Measurements from ENCODE around the gene PM20D2. TPM values are rescaled to one million over a fixed set of nuclear protein-coding genes. Genes with fewer than 3 reads are reported as not detected.

PM20D2 gene
- total and polyA plus RNA-seq, 4 donors: 3.1 to 21.5 (median 6.6) TPM

GRCh38 chr6:89187504-89187903 lies 41.6 kb downstream of the PM20D2 start:
- H3K9ac ChIP-seq (ENCODE audit: insufficient read depth in 1 of 2, low read length in 2 of 2): no peak overlapping the region
- no peaks in the 10 kb centered on the region for H3K36me3 ChIP-seq (ENCODE audit: control insufficient read depth in 4 of 4, insufficient read depth in 4 of 4, low read length in 4 of 4)
- H3K4me3 ChIP-seq: no peak overlapping the region
- H3K9me3 ChIP-seq (ENCODE audit: control insufficient read depth in 4 of 4, insufficient read depth in 3 of 4, low read length in 3 of 4): peaks cover 0 to 2% (median 0%) of the 10 kb centered on the region in 4 donors
- no peak overlapping the region for H3K27ac ChIP-seq (ENCODE audit: low read depth in 1 of 2, low read length in 1 of 2)
- no peak for TF ChIP-seq CTCF (IDR thresholded peaks at IDR 0.05; ENCODE audit: control extremely low read depth, extremely low read depth)
- 95 to 98% methylated on average over 5 of the region's 5 CpGs for WGBS, 2 donors
- peaks cover 0 to 2% (median 0%) of the 10 kb centered on the region in 5 donors for H3K4me1 ChIP-seq (ENCODE audit: control insufficient read depth in 5 of 5, insufficient read depth in 5 of 5, low read length in 5 of 5)
- DNase-seq (no peak), ATAC-seq (ENCODE audit: insufficient read depth, low FRiP score) (no peak)
- no peaks in the 10 kb centered on the region for H3K27me3 ChIP-seq (ENCODE audit: control insufficient read depth in 3 of 3, insufficient read depth in 3 of 3, low read length in 2 of 3)

- Histone ChIP-seq H3K9ac (ENCODE audit: insufficient read depth in 1 of 2, low read length in 2 of 2) (no peak overlapping the region), H3K27me3 (ENCODE audit: control insufficient read depth in 3 of 3, insufficient read depth in 3 of 3, low read length in 2 of 3) (no peaks in the 10 kb centered on the region), H3K4me3 (no peak overlapping the region), H3K36me3 (ENCODE audit: control insufficient read depth in 4 of 4, insufficient read depth in 4 of 4, low read length in 4 of 4) (no peaks in the 10 kb centered on the region), H3K27ac (ENCODE audit: low read depth in 1 of 2, low read length in 1 of 2) (no peak overlapping the region), H3K9me3 (ENCODE audit: control insufficient read depth in 4 of 4, insufficient read depth in 3 of 4, low read length in 3 of 4) (peaks cover 0 to 9% (median 5%) of the 10 kb centered on the region in 4 donors), H3K4me1 (ENCODE audit: control insufficient read depth in 5 of 5, insufficient read depth in 5 of 5, low read length in 5 of 5) (peaks cover 0 to 2% (median 0%) of the 10 kb centered on the region in 5 donors)
- ATAC-seq (ENCODE audit: insufficient read depth, low FRiP score) (no peak), DNase-seq (no peak)
- no peak for TF ChIP-seq CTCF (IDR thresholded peaks at IDR 0.05; ENCODE audit: control extremely low read depth, extremely low read depth)
- 69 to 88% methylated on average over 5 of the region's 5 CpGs for WGBS, 2 donors
Observed at GRCh38 chr6:89190741-89191140, 44.9 kb downstream of the PM20D2 start.

GRCh38 chr6:89194559-89194958 lies 48.7 kb downstream of the PM20D2 start:
- DNase-seq (no peak), ATAC-seq (ENCODE audit: insufficient read depth, low FRiP score) (no peak)
- no peaks in the 10 kb centered on the region for H3K4me1 ChIP-seq (ENCODE audit: control insufficient read depth in 5 of 5, insufficient read depth in 5 of 5, low read length in 5 of 5)
- 91 to 97% methylated on average over 1 of the region's 1 CpG for WGBS, 2 donors
- H3K9me3 ChIP-seq (ENCODE audit: control insufficient read depth in 4 of 4, insufficient read depth in 3 of 4, low read length in 3 of 4): peaks cover 0 to 9% (median 4%) of the 10 kb centered on the region in 4 donors
- H3K27me3 ChIP-seq (ENCODE audit: control insufficient read depth in 3 of 3, insufficient read depth in 3 of 3, low read length in 2 of 3): no peaks in the 10 kb centered on the region
- no peak overlapping the region for H3K27ac ChIP-seq (ENCODE audit: low read depth in 1 of 2, low read length in 1 of 2)
- no peak overlapping the region for H3K4me3 ChIP-seq
- no peaks in the 10 kb centered on the region for H3K36me3 ChIP-seq (ENCODE audit: control insufficient read depth in 4 of 4, insufficient read depth in 4 of 4, low read length in 4 of 4)
- H3K9ac ChIP-seq (ENCODE audit: insufficient read depth in 1 of 2, low read length in 2 of 2): no peak overlapping the region
- TF ChIP-seq CTCF (IDR thresholded peaks at IDR 0.05; ENCODE audit: control extremely low read depth, extremely low read depth): no peak

GRCh38 chr6:89197141-89197540 lies 51.3 kb downstream of the PM20D2 start:
- 70 to 79% methylated on average over 4 of the region's 4 CpGs for WGBS, 2 donors
- Histone ChIP-seq H3K36me3 (ENCODE audit: control insufficient read depth in 4 of 4, insufficient read depth in 4 of 4, low read length in 4 of 4) (no peaks in the 10 kb centered on the region), H3K4me3 (no peak overlapping the region), H3K9ac (ENCODE audit: insufficient read depth in 1 of 2, low read length in 2 of 2) (no peak overlapping the region), H3K27me3 (ENCODE audit: control insufficient read depth in 3 of 3, insufficient read depth in 3 of 3, low read length in 2 of 3) (no peaks in the 10 kb centered on the region), H3K27ac (ENCODE audit: low read depth in 1 of 2, low read length in 1 of 2) (no peak overlapping the region), H3K9me3 (ENCODE audit: control insufficient read depth in 4 of 4, insufficient read depth in 3 of 4, low read length in 3 of 4) (peaks cover 0 to 9% (median 4%) of the 10 kb centered on the region in 4 donors), H3K4me1 (ENCODE audit: control insufficient read depth in 5 of 5, insufficient read depth in 5 of 5, low read length in 5 of 5) (no peaks in the 10 kb centered on the region)
- ATAC-seq (ENCODE audit: insufficient read depth, low FRiP score) (no peak), DNase-seq (no peak)
- TF ChIP-seq CTCF (IDR thresholded peaks at IDR 0.05; ENCODE audit: control extremely low read depth, extremely low read depth): no peak

All from lung (tissue), 12 donors.